Measurements from ENCODE around the gene TTC28. TPM values are rescaled to one million over a fixed set of nuclear protein-coding genes. Genes with fewer than 3 reads are reported as not detected.
"Not testable (repeated sequence)": the region's sequence is repeated elsewhere in the genome, so short reads cannot be mapped to it uniquely, and the experiment has no call there.

Gene TTC28
- total RNA-seq, 1 donor from 2014 or later, result 1.3 TPM

GRCh38 chr22:28656181-28656580 lies 23.5 kb downstream of the TTC28 start:
- no peaks in the 10 kb centered on the region for H3K4me1 Mint-ChIP-seq
- H3K9me3 Mint-ChIP-seq, result no peaks in the 10 kb centered on the region
- no peak for DNase-seq
- H3K27ac Mint-ChIP-seq, result no peak overlapping the region
- H3K4me3 Mint-ChIP-seq, result no peak overlapping the region
- intact Hi-C loops (cut with micrococcal nuclease), result no loop called here
- H3K27me3 Mint-ChIP-seq, result peaks cover 59% of the 10 kb centered on the region
- H3K36me3 Mint-ChIP-seq (ENCODE audit: low read depth), result no peaks in the 10 kb centered on the region

- Mint-ChIP-seq H3K4me3 (no peak overlapping the region), H3K4me1 (no peaks in the 10 kb centered on the region)
Observed at GRCh38 chr22:28650463-28650862, 29.2 kb downstream of the TTC28 start.

GRCh38 chr22:28648792-28649191 lies 30.8 kb downstream of the TTC28 start:
- Mint-ChIP-seq H3K27me3 (peaks cover 61% of the 10 kb centered on the region), H3K36me3 (ENCODE audit: low read depth) (no peaks in the 10 kb centered on the region), H3K27ac (no peak overlapping the region), H3K4me3 (no peak overlapping the region), H3K4me1 (no peaks in the 10 kb centered on the region), H3K9me3 (no peaks in the 10 kb centered on the region)
- no peak for DNase-seq
- intact Hi-C loops (cut with micrococcal nuclease), result no loop called here

More at GRCh38 chr22:28650463-28650862, 29.2 kb downstream of the TTC28 start:
- intact Hi-C loops (cut with micrococcal nuclease), result no loop called here
- DNase-seq, result no peak
- Mint-ChIP-seq H3K36me3 (ENCODE audit: low read depth) (no peaks in the 10 kb centered on the region), H3K27ac (no peak overlapping the region), H3K27me3 (peaks cover 65% of the 10 kb centered on the region), H3K9me3 (no peaks in the 10 kb centered on the region)

GRCh38 chr22:28647216-28647615 lies 32.4 kb downstream of the TTC28 start:
- H3K27me3 Mint-ChIP-seq, result peaks cover 57% of the 10 kb centered on the region
- no peak overlapping the region for H3K4me3 Mint-ChIP-seq
- no peak overlapping the region for H3K27ac Mint-ChIP-seq
- no peaks in the 10 kb centered on the region for H3K4me1 Mint-ChIP-seq
- no peaks in the 10 kb centered on the region for H3K9me3 Mint-ChIP-seq
- intact Hi-C loops (cut with micrococcal nuclease), result no loop called here
- H3K36me3 Mint-ChIP-seq (ENCODE audit: low read depth), result no peaks in the 10 kb centered on the region
- DNase-seq, result no peak

- H3K27me3 Mint-ChIP-seq, result peaks cover 53% of the 10 kb centered on the region
- H3K9me3 Mint-ChIP-seq, result no peaks in the 10 kb centered on the region
- no peaks in the 10 kb centered on the region for H3K36me3 Mint-ChIP-seq (ENCODE audit: low read depth)
- DNase-seq, result no peak
- no peaks in the 10 kb centered on the region for H3K4me1 Mint-ChIP-seq
- no peak overlapping the region for H3K4me3 Mint-ChIP-seq
- no peak overlapping the region for H3K27ac Mint-ChIP-seq
- intact Hi-C loops (cut with micrococcal nuclease), result no loop called here
Observed at GRCh38 chr22:28639321-28639720, 40.3 kb downstream of the TTC28 start.

GRCh38 chr22:28637225-28637624 lies 42.4 kb downstream of the TTC28 start:
- no peak for DNase-seq

GRCh38 chr22:28630177-28630574 lies 49.5 kb downstream of the TTC28 start:
- intact Hi-C loops (cut with micrococcal nuclease), result no loop called here
- H3K27ac Mint-ChIP-seq, result no peak overlapping the region
- H3K9me3 Mint-ChIP-seq, result no peaks in the 10 kb centered on the region
- H3K4me3 Mint-ChIP-seq, result no peak overlapping the region
- no peaks in the 10 kb centered on the region for H3K36me3 Mint-ChIP-seq (ENCODE audit: low read depth)
- no peak for DNase-seq
- peaks cover 65% of the 10 kb centered on the region for H3K27me3 Mint-ChIP-seq
- H3K4me1 Mint-ChIP-seq, result no peaks in the 10 kb centered on the region

More at GRCh38 chr22:28637225-28637624, 42.4 kb downstream of the TTC28 start:
- Mint-ChIP-seq H3K9me3 (no peaks in the 10 kb centered on the region), H3K4me1 (no peaks in the 10 kb centered on the region), H3K4me3 (no peak overlapping the region), H3K36me3 (ENCODE audit: low read depth) (no peaks in the 10 kb centered on the region), H3K27me3 (peaks cover 55% of the 10 kb centered on the region), H3K27ac (no peak overlapping the region)
- intact Hi-C loops (cut with micrococcal nuclease), result no loop called here

- intact Hi-C loops (cut with micrococcal nuclease), result no loop called here
Observed at GRCh38 chr22:28629420-28630176, 50.0 kb downstream of the TTC28 start.

GRCh38 chr22:28628766-28629165 lies 50.9 kb downstream of the TTC28 start:
- no peaks in the 10 kb centered on the region for H3K36me3 Mint-ChIP-seq (ENCODE audit: low read depth)
- intact Hi-C loops (cut with micrococcal nuclease), result no loop called here
- H3K9me3 Mint-ChIP-seq, result no peaks in the 10 kb centered on the region
- H3K27ac Mint-ChIP-seq, result no peak overlapping the region
- no peak overlapping the region for H3K4me3 Mint-ChIP-seq
- DNase-seq, result no peak
- no peaks in the 10 kb centered on the region for H3K4me1 Mint-ChIP-seq
- peaks cover 70% of the 10 kb centered on the region for H3K27me3 Mint-ChIP-seq

More at GRCh38 chr22:28629420-28630176, 50.0 kb downstream of the TTC28 start:
- no peak for DNase-seq
- Mint-ChIP-seq H3K4me1 (no peaks in the 10 kb centered on the region), H3K9me3 (no peaks in the 10 kb centered on the region), H3K27me3 (peaks cover 65% of the 10 kb centered on the region), H3K4me3 (no peak overlapping the region), H3K36me3 (ENCODE audit: low read depth) (no peaks in the 10 kb centered on the region), H3K27ac (no peak overlapping the region)

- Mint-ChIP-seq H3K27ac (no peak overlapping the region), H3K27me3 (peaks cover 70% of the 10 kb centered on the region), H3K9me3 (no peaks in the 10 kb centered on the region), H3K4me3 (no peak overlapping the region), H3K4me1 (no peaks in the 10 kb centered on the region), H3K36me3 (ENCODE audit: low read depth) (no peaks in the 10 kb centered on the region)
- intact Hi-C loops (cut with micrococcal nuclease), result no loop called here
- DNase-seq, result no peak
Observed at GRCh38 chr22:28627791-28628190, 51.8 kb downstream of the TTC28 start.

GRCh38 chr22:28620244-28620922 lies 59.3 kb downstream of the TTC28 start:
- intact Hi-C loops (cut with micrococcal nuclease), result no loop called here

GRCh38 chr22:28619236-28619635 lies 60.4 kb downstream of the TTC28 start:
- Mint-ChIP-seq H3K36me3 (ENCODE audit: low read depth) (no peaks in the 10 kb centered on the region), H3K27ac (no peak overlapping the region), H3K4me3 (no peak overlapping the region), H3K9me3 (no peaks in the 10 kb centered on the region), H3K4me1 (no peaks in the 10 kb centered on the region), H3K27me3 (peaks cover 62% of the 10 kb centered on the region)
- DNase-seq, result no peak
- intact Hi-C loops (cut with micrococcal nuclease), result no loop called here

More at GRCh38 chr22:28620244-28620922, 59.3 kb downstream of the TTC28 start:
- no peaks in the 10 kb centered on the region for H3K4me1 Mint-ChIP-seq
- H3K27ac Mint-ChIP-seq, result no peak overlapping the region
- DNase-seq, result no peak
- no peaks in the 10 kb centered on the region for H3K9me3 Mint-ChIP-seq
- peaks cover 62% of the 10 kb centered on the region for H3K27me3 Mint-ChIP-seq
- no peaks in the 10 kb centered on the region for H3K36me3 Mint-ChIP-seq (ENCODE audit: low read depth)
- H3K4me3 Mint-ChIP-seq, result no peak overlapping the region

GRCh38 chr22:28615423-28615822 lies 64.2 kb downstream of the TTC28 start:
- intact Hi-C loops (cut with micrococcal nuclease); H3K27ac Mint-ChIP-seq; DNase-seq; H3K9me3 Mint-ChIP-seq; H3K4me1 Mint-ChIP-seq; H3K36me3 Mint-ChIP-seq (ENCODE audit: low read depth); H3K4me3 Mint-ChIP-seq: not testable (repeated sequence)
- peaks cover 70% of the 10 kb centered on the region for H3K27me3 Mint-ChIP-seq

GRCh38 chr22:28609921-28610320 lies 69.7 kb downstream of the TTC28 start:
- Mint-ChIP-seq H3K36me3 (ENCODE audit: low read depth) (peaks cover 1% of the 10 kb centered on the region), H3K27me3 (peaks cover 76% of the 10 kb centered on the region), H3K27ac (no peak overlapping the region), H3K4me1 (no peaks in the 10 kb centered on the region), H3K4me3 (no peak overlapping the region), H3K9me3 (no peaks in the 10 kb centered on the region)
- intact Hi-C loops (cut with micrococcal nuclease), result no loop called here
- DNase-seq, result no peak
